ENCODE data around the gene ANO7.

ANO7 gene

DNA sequence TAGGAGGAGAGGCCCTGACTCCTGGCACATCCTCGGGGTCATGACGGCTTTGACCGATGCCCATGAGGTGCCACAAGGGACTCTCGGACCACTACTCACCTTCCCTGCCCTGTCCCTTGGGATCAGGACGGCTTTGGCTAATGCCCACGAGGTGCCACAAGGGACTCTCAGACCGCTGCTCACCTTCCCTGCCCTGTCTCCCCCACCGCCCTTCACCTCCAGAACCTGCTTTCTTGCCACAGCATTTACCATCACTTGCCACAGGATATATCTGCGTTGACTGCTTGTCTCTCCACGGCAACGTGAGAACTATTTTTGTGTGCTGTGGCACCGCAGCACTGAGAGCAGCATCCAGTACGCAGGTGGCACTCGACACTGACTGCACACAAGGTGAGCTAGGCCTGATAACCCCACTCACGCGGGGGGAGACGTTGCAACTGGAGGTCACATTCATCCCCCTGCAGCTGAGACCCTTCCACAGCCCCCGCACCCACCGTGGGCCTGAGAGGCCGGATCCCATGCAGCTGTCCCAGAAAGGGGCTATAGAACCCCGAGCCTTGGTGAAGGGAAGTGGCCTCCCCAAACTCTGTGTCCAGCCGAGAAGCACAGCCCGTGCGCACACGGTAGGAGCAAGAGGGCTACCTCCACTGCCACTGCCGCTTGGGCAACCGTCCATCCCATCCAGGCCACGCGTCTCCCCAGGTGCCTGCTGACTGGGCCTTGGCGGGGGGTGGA lies 47.5 kb downstream of the ANO7 start:
- Mint-ChIP-seq H3K9me3 (no peaks in the 10 kb centered on the region), H3K36me3 (ENCODE audit: insufficient read depth) (peaks cover 80% of the 10 kb centered on the region), H3K27ac (peak overlapping the region in 1 of 2 donors; percentile 12), H3K4me1 (ENCODE audit: low read depth in 2 of 2) (peaks cover 4% of the 10 kb centered on the region in 2 donors), H3K4me3 (no peak overlapping the region), H3K27me3 (no peaks in the 10 kb centered on the region)
- ATAC-seq (replicated peaks), result no peak
- DNase-seq, result no peak

DNA sequence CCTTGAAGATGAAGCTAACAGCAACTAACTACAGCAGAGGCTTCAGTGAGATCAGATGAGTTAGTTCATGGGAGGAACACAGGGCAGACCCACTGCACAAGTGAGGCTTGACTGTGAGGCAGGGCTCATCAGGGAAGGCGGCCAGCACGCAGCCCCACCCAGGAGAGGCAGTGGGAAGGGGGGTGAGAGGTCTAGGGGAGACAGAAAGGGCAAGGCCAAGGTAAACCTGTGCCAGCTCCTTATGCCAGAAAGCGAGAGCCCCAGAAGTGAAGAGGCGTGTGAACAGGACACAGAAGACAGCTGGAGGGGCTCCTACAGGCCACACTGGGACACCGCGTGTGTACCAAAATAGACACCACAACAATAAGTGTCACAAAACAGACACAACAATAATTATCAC lies 48.6 kb downstream of the ANO7 start:
- Mint-ChIP-seq H3K36me3 (ENCODE audit: insufficient read depth) (peaks cover 87% of the 10 kb centered on the region), H3K27ac (no peak overlapping the region), H3K27me3 (no peaks in the 10 kb centered on the region), H3K9me3 (no peaks in the 10 kb centered on the region), H3K4me1 (ENCODE audit: low read depth in 2 of 2) (peaks cover 4% of the 10 kb centered on the region in 2 donors), H3K4me3 (no peak overlapping the region)
- no peak for DNase-seq
- no peak for ATAC-seq (replicated peaks)

DNA sequence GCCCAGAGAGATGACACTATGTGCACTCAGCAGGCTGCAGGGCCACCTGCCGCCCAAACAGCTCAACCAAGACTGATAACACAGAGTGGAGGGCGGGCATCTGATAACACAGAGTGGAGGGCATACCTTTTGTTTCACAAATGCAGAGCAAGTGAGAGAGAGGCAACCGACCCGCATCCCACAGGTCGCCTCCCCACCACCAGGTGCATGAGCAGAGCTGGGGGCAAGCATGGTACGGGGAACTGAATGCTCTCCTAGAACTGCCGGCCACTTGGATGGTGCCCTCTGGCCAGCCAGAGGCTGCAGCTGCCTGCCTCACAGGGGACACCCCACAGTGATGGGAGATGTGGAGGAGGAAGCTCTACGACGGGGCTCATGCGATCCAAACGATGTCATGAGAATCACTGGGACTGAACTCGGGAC lies 49.5 kb downstream of the ANO7 start:
- ATAC-seq (replicated peaks) (no peak), DNase-seq (no peak)
- Mint-ChIP-seq H3K27ac (no peak overlapping the region), H3K36me3 (ENCODE audit: insufficient read depth) (peaks cover 89% of the 10 kb centered on the region), H3K4me3 (no peak overlapping the region), H3K9me3 (no peaks in the 10 kb centered on the region), H3K27me3 (no peaks in the 10 kb centered on the region), H3K4me1 (ENCODE audit: low read depth in 2 of 2) (peaks cover 0 to 2% of the 10 kb centered on the region in 2 donors)

DNA sequence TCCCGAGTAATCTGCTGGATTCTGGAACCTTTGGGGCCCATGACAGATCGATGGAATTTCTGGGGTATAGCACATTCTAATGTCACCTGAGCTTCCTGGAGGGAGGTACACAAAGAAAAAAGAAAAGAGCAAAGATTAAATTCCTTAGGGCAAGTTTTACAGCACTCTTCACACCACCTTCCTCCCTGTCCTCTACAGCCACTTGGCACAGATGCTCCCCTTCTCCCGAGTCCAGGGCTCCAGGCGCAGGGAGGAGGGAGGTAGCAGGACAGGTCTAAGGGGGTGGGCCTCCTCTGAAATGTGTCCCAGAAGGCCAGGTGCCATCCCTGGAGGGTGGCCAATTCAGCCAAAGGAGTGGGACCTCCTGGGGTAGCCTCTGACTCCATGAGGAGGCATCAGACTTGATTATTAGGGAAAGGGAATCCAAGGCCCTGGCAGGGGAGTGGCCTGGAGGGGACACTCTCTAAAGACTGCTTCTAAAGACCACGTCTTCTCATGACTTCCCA lies 50.3 kb downstream of the ANO7 start:
- Mint-ChIP-seq H3K9me3 (no peaks in the 10 kb centered on the region), H3K27me3 (no peaks in the 10 kb centered on the region), H3K36me3 (ENCODE audit: insufficient read depth) (peaks cover 94% of the 10 kb centered on the region), H3K27ac (no peak overlapping the region), H3K4me3 (no peak overlapping the region), H3K4me1 (ENCODE audit: low read depth in 2 of 2) (peaks cover 0 to 2% of the 10 kb centered on the region in 2 donors)
- ATAC-seq (replicated peaks), result no peak
- no peak for DNase-seq

DNA sequence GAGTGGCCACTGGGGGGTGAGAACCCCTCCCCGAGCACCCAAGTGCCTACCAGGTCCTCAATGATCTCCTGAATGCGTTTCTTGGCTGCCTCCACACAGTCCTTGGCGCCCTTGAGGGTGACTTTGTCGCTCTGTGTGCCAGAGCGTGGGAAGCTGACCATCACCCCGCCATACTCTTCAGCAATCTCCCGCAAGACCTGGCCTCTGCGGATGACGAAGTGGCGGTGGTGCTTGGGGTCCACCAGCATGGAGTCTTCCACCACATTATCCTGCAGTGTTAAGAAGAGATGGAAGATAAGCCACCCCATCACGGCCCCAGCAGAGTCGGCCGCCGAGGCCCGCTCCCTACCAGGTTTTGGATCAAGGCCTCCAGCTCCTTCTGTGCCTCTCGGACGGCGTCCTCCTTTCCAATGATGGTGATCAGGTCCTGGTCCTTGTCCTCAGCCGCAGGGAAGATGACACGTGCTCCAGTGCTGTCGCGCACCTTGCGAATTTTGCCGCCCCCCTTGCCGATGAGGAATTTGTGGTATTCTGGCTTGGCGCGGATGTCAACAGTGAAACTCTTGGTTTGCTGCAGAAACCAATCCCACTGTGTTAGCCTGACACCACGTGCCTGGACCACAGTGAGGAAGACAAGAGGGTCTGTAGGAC lies 51.2 kb downstream of the ANO7 start:
- Mint-ChIP-seq H3K9me3 (no peaks in the 10 kb centered on the region), H3K27ac (no peak overlapping the region), H3K27me3 (no peaks in the 10 kb centered on the region), H3K36me3 (ENCODE audit: insufficient read depth) (peaks cover 94% of the 10 kb centered on the region), H3K4me3 (no peak overlapping the region), H3K4me1 (ENCODE audit: low read depth in 2 of 2) (peaks cover 0 to 3% of the 10 kb centered on the region in 2 donors)
- no peak for ATAC-seq (replicated peaks)
- no peak for DNase-seq

DNA sequence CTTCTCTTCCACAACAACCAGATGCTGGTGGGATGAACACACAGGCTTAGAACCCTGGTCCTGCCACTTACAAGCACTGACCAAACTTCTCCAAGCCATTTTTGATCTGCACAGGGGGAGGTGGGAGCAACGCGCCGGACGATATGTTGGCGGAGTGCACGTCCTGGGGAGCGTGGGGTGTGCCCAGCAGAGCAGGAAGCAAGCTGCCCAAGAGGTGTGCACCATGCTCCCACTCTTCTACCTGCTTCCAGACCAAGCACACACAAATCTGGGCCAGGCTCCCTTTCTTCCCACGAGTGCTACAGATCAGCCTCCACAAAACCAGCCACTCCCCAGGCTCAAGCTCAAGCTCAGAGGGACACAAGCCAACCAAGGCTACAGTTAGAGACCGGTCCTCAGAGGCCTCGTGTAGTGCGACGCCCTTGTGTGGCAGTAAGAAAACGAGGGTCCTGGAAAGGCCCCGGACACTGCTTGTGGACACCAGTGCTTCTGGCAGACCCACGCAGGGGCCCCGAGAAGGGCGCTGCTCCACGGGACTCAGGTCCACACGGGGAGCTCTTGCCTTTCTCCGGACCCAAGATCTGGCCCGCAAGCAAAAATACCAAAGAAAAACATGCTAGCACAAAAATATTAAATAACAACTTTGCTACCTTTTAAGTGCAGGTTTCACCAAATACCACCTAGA lies 52.0 kb downstream of the ANO7 start:
- ATAC-seq (replicated peaks) (no peak), DNase-seq (no peak)
- H3K9me3 Mint-ChIP-seq, result no peaks in the 10 kb centered on the region
- peaks cover 0 to 3% of the 10 kb centered on the region in 2 donors for H3K4me1 Mint-ChIP-seq (ENCODE audit: low read depth in 2 of 2)
- H3K27ac Mint-ChIP-seq, result peak overlapping the region in 1 of 2 donors; percentile 46
- H3K4me3 Mint-ChIP-seq, result no peak overlapping the region
- no peaks in the 10 kb centered on the region for H3K27me3 Mint-ChIP-seq
- H3K36me3 Mint-ChIP-seq (ENCODE audit: insufficient read depth), result peaks cover 89% of the 10 kb centered on the region

DNA sequence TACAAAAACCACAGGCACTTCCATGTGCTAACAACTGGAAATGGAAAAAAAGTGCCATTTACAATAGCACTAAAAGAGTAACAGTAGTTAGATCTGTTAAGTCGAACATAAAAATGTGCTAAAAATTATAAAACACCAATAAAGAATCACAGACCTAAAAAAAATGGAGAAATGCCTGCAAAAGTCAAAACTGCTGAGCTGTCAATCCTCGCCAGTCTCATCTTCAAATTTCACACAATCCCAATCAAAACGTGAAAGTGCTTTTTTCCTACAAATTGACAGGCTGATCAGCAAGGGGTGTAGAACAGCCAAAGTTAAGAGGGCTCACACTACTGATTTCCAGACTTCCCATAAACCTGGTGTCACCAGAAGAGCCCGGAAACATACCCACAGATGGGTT lies 53.2 kb downstream of the ANO7 start:
- H3K27me3 Mint-ChIP-seq, result no peaks in the 10 kb centered on the region
- peaks cover 0 to 3% of the 10 kb centered on the region in 2 donors for H3K4me1 Mint-ChIP-seq (ENCODE audit: low read depth in 2 of 2)
- no peak overlapping the region for H3K4me3 Mint-ChIP-seq
- DNase-seq (no peak), ATAC-seq (replicated peaks) (no peak)
- H3K36me3 Mint-ChIP-seq (ENCODE audit: insufficient read depth), result peaks cover 91% of the 10 kb centered on the region
- H3K27ac Mint-ChIP-seq, result no peak overlapping the region
- no peaks in the 10 kb centered on the region for H3K9me3 Mint-ChIP-seq

DNA sequence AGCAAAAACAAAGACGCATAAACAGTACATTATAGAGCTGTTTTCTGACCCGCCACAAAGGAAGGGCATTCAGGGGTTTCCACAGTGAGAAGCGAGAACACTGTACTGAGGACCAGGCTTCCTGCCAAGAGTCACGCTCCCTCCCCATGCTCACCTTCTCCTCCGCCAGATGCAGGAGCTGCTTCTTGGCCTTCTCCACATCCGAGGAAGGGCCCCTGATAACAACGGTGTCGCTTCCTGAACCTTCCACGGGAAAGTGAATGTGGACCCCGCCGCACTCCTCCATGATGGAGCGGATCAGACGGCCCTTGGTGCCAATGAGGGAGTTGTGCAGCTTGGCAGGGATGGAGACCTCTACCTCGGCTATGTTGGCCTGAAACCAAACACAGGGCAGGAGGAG lies 53.8 kb downstream of the ANO7 start:
- DNase-seq (no peak), ATAC-seq (replicated peaks) (no peak)
- Mint-ChIP-seq H3K9me3 (no peaks in the 10 kb centered on the region), H3K36me3 (ENCODE audit: insufficient read depth) (peaks cover 88% of the 10 kb centered on the region), H3K4me3 (no peak overlapping the region), H3K27ac (no peak overlapping the region), H3K4me1 (ENCODE audit: low read depth in 2 of 2) (peaks cover 0 to 2% of the 10 kb centered on the region in 2 donors), H3K27me3 (no peaks in the 10 kb centered on the region)

DNA sequence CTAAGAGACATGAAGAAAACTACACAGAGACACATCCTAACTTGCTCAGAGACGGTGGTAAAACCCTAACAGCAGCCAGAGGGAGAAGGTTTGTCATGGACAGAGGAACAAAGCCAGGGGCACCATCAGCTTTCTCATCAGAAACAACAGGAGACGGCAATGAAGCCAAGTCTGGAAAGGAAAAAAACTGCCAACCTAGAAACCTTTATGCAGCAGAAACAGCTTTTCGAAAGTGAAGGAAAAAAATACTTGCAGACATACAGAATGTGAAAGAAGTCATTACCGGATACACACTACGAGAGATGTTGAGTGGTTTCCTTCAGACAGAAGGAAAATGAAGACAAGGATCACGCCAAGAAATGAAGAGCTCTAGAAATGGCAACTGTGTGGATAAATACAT lies 55.9 kb downstream of the ANO7 start:
- Mint-ChIP-seq H3K9me3 (no peaks in the 10 kb centered on the region), H3K27me3 (no peaks in the 10 kb centered on the region), H3K4me1 (ENCODE audit: low read depth in 2 of 2) (peaks cover 0 to 2% of the 10 kb centered on the region in 2 donors), H3K4me3 (no peak overlapping the region), H3K27ac (no peak overlapping the region), H3K36me3 (ENCODE audit: insufficient read depth) (peaks cover 81% of the 10 kb centered on the region)
- DNase-seq, result no peak
- ATAC-seq (replicated peaks), result no peak

DNA sequence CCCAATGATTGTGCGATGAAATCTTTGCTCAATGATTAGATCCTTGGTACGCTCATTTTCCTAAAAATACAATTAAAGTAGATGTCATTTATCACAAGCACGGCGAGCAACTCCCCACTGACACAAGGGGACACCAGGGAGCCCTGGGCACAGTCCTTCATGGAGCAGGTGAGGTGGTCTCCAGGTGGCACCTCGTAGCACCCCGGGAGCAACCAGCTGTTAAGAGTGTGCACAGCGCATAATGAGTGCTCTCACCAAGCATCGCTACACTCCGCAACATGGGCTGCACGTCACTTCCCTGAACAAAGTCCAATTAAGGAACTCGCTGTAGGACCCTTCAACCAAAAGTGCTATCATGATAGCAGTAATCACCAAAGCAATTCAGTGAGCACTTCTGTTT lies 59.8 kb downstream of the ANO7 start:
- Mint-ChIP-seq H3K27me3 (no peaks in the 10 kb centered on the region), H3K36me3 (ENCODE audit: insufficient read depth) (peaks cover 69% of the 10 kb centered on the region), H3K4me3 (no peak overlapping the region), H3K9me3 (no peaks in the 10 kb centered on the region), H3K27ac (no peak overlapping the region), H3K4me1 (ENCODE audit: low read depth in 2 of 2) (peaks cover 0 to 3% of the 10 kb centered on the region in 2 donors)
- ATAC-seq (replicated peaks) (no peak), DNase-seq (no peak)

DNA sequence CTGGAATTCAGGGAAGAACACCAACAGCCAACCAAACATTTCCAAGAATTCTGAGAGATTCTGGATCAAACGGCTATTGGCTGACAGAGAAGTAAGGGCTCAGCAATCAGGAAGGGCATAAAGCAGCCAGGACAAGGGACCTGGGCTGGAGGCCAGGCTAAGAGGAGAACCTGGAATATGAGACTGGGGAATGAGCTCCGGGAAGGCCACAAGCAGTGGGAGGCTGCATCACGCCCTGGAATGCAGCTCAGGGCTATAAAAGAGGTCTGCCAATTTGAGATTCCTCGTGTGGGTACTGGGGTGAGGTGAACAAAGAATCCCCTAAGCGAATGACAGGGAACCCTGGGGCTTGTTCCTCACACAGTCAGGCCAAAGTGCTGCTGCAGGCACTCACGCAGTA lies 60.4 kb downstream of the ANO7 start:
- Mint-ChIP-seq H3K27ac (no peak overlapping the region), H3K27me3 (no peaks in the 10 kb centered on the region), H3K4me1 (ENCODE audit: low read depth in 2 of 2) (peaks cover 0 to 3% of the 10 kb centered on the region in 2 donors), H3K9me3 (no peaks in the 10 kb centered on the region), H3K36me3 (ENCODE audit: insufficient read depth) (peaks cover 69% of the 10 kb centered on the region), H3K4me3 (no peak overlapping the region)
- no peak for DNase-seq
- ATAC-seq (replicated peaks), result no peak

DNA sequence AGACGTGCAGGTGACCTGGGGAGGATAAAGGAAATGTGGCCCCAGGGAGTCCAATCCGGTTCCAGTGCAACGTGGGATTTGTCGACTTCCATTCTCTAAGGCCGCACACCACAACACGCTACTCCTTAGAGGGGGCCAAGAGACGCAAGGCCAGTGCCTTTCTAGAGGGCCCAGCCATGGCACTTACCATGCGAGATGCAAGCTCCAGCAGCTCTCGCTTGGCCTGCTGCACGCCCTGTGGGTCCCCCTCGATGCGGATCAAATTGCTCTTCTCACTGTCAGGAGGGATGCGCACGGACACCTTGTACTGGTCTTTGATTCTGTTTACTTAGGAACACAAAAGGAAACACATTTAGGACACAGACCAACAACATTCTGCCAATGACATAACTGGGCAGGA lies 61.2 kb downstream of the ANO7 start:
- Mint-ChIP-seq H3K27me3 (no peaks in the 10 kb centered on the region), H3K9me3 (no peaks in the 10 kb centered on the region), H3K36me3 (ENCODE audit: insufficient read depth) (peaks cover 69% of the 10 kb centered on the region), H3K27ac (no peak overlapping the region), H3K4me1 (ENCODE audit: low read depth in 2 of 2) (peaks cover 0 to 2% of the 10 kb centered on the region in 2 donors), H3K4me3 (no peak overlapping the region)
- ATAC-seq (replicated peaks) (no peak), DNase-seq (no peak)

DNA sequence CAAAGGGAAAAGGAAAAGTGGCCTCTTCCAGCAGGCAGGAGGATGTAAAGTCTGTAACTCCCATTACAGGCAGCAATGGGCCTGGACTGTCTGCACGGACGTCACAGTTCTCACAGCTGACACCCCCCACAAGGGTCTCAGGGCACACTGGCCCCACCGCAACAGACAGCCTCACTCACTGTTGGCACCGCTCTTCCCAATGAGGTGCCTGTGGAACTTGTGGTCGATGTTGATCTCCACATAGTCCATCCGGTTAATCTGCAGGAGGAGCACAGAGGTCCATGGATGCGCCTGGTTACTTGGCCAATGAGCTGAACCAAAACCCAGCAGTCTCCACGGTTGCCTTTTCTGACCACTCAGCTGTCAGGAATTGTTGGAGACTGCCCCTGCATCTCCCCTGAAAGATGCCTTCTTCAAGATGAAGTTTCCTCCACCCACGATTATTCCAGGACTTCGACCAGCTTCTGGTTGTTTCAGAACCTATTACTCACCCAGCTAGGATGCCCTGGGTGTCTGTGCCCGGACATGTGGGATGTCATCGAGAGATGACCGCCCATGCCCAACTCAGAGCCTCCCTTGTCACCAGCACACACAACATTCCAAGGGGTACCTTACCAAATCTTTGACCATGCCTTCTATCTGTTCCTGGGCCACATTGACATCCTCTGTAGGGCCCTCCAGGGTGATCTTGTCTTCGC lies 64.5 kb downstream of the ANO7 start:
- ATAC-seq (replicated peaks) (no peak), DNase-seq (no peak)
- Mint-ChIP-seq H3K27ac (no peak overlapping the region), H3K9me3 (no peaks in the 10 kb centered on the region), H3K36me3 (ENCODE audit: insufficient read depth) (peaks cover 68% of the 10 kb centered on the region), H3K4me1 (ENCODE audit: low read depth in 2 of 2) (peaks cover 2 to 4% of the 10 kb centered on the region in 2 donors), H3K27me3 (no peaks in the 10 kb centered on the region), H3K4me3 (no peak overlapping the region)

Data from effector memory CD8-positive, alpha-beta T cell (primary cell).